ENCODE results near the gene TCF7L2.

Gene TCF7L2

GRCh38 chr10:113179966-113180365 lies 229.9 kb downstream of the TCF7L2 start:
- DNase-seq (ENCODE audit: low spot score), result no peak
- no peak overlapping the region for H3K27ac ChIP-seq
- ChIA-PET CTCF (no interaction called here), POLR2A (ENCODE audit: low non-redundant PET) (no interaction called here)
- TF ChIP-seq CTCF (conservative IDR thresholded peaks at IDR 0.05; ENCODE audit: low read depth), result no peak

- ChIA-PET CTCF (no interaction called here), POLR2A (ENCODE audit: low non-redundant PET) (no interaction called here)
- no peak overlapping the region for H3K27ac ChIP-seq
- no peak for DNase-seq (ENCODE audit: low spot score)
- no peak for TF ChIP-seq CTCF (conservative IDR thresholded peaks at IDR 0.05; ENCODE audit: low read depth)
Observed at GRCh38 chr10:113180401-113181154, 230.5 kb downstream of the TCF7L2 start.

GRCh38 chr10:113182154-113182553 lies 232.1 kb downstream of the TCF7L2 start:
- no peak for TF ChIP-seq CTCF (conservative IDR thresholded peaks at IDR 0.05; ENCODE audit: low read depth)
- ChIA-PET CTCF (interaction anchor here (0.6 kb wide), 1 partner anchor 9 kb away, joined by 4 read pairs; no protein-coding TSS in a partner anchor), POLR2A (ENCODE audit: low non-redundant PET) (interaction anchor here (1.3 kb wide), 1 partner anchor 33 kb away, joined by 3 read pairs; no protein-coding TSS in a partner anchor)
- DNase-seq (ENCODE audit: low spot score), result no peak
- H3K27ac ChIP-seq, result no peak overlapping the region

- ChIA-PET CTCF (no interaction called here), POLR2A (ENCODE audit: low non-redundant PET) (no interaction called here)
- no peak overlapping the region for H3K27ac ChIP-seq
- TF ChIP-seq CTCF (conservative IDR thresholded peaks at IDR 0.05; ENCODE audit: low read depth), result no peak
- DNase-seq (ENCODE audit: low spot score), result no peak
Observed at GRCh38 chr10:113183573-113183972, 233.5 kb downstream of the TCF7L2 start.

- POLR2A ChIA-PET (ENCODE audit: low non-redundant PET), result no interaction called here
- CTCF ChIA-PET, result interaction anchor here (0.7 kb wide), 1 partner anchor 197 kb away, joined by 3 read pairs; no protein-coding TSS in a partner anchor
- TF ChIP-seq CTCF (conservative IDR thresholded peaks at IDR 0.05; ENCODE audit: low read depth), result no peak
- no peak overlapping the region for H3K27ac ChIP-seq
- no peak for DNase-seq (ENCODE audit: low spot score)
Observed at GRCh38 chr10:113187063-113187777, 237.2 kb downstream of the TCF7L2 start.

GRCh38 chr10:113199459-113199858 lies 249.4 kb downstream of the TCF7L2 start:
- TF ChIP-seq CTCF (conservative IDR thresholded peaks at IDR 0.05; ENCODE audit: low read depth), result no peak
- ChIA-PET POLR2A (ENCODE audit: low non-redundant PET) (no interaction called here), CTCF (no interaction called here)
- no peak for DNase-seq (ENCODE audit: low spot score)
- H3K27ac ChIP-seq, result no peak overlapping the region

All from RWPE1 (cell line).